H1 (cell line): Measurements from ENCODE around the gene CBX4. TPM values are rescaled to one million over a fixed set of nuclear protein-coding genes. Genes with fewer than 3 reads are reported as not detected.

Experiments used
- CBX5 ChIP-seq: fragments of 300-800, 300-1000 bp; sonication (generic); IDR thresholded peaks from 2 replicates; pipeline ENCODE4 v1.7.1; 2016; ENCODE audit warnings: antibody characterized with exemption, low read length, low read depth
- NANOG ChIP-seq: IDR thresholded peaks from 2 replicates; pipeline ENCODE4 v1.6.1; 2011; ENCODE audit warnings: low read length, low read depth, mild to moderate bottlenecking, inconsistent platforms; ENCODE audit not compliant: insufficient read depth, poor library complexity, severe bottlenecking
- TEAD4 ChIP-seq: IDR thresholded peaks from 2 replicates; pipeline ENCODE4 v1.6.1; 2012; ENCODE audit warnings: low read depth, low read length, inconsistent platforms, mixed read lengths
- polyA plus RNA-seq, 7 experiments: library from polyadenylated mRNA; depleted of rRNA in 3 of 7; stranded (reverse) in 5 of 7; unstranded in 2 of 7; fragments of >200 nt in 5 of 7; fragments of 200-250 nt in 2 of 7; gene quantifications; 1 replicate in 5 of 7; 2 replicates in 1 of 7; 4 replicates in 1 of 7; pipeline versions ENCODE4 v1.2.1 to v1.2.3, GENCODE V29; 2011 to 2013; ENCODE audit warnings: missing spikeins in 2 of 7, mixed read lengths in 2 of 7
- total RNA-seq: library from RNA; stranded (reverse); fragmentation: NEBNext Ultra II Directional; extraction: Animal tissue kit (Norgen Biotek cat#: 25700); gene quantifications from 2 replicates; pipeline ENCODE4 v1.2.1, GENCODE V29; 2021

Gene CBX4
- total and polyA plus RNA-seq, 2 of the 8 experiments (the other 6 are each of a cell fraction or from before 2014, with no cell fraction given) = 1.8 to 4.0 TPM

- TF ChIP-seq CBX5 (no peak), TEAD4 (no peak), NANOG (no peak)
These were observed 44.4 kb downstream of the CBX4 start (continued) for GRCh38 chr17:79794659-79795511.
